HG03558 (cell line): Measurements from ENCODE around the gene FNDC3A.

Experiments used
- ATAC-seq: cut with Tn5 transposase; IDR thresholded peaks from one replicate; pipeline ENCODE4 v1.9.1; 2021; ENCODE audit warnings: moderate number of reproducible peaks; ENCODE audit not compliant: unreplicated experiment; ENCODE audit errors: extremely low read depth

The FNDC3A gene

GRCh38 chr13:48975856-48976575 lies at the start of gene FNDC3A:
FNDC3A (plus strand) TSS chr13:48975912; CDS start chr13:49006191, 30,279 bp downstream.
- ATAC-seq = peak; percentile 38

GRCh38 chr13:48928757-48929430 lies 46.8 kb upstream of the FNDC3A start:
- ATAC-seq = no peak

GRCh38 chr13:48930918-48931317 lies 44.8 kb upstream of the FNDC3A start:
- no peak for ATAC-seq

GRCh38 chr13:48938308-48938943 lies 37.3 kb upstream of the FNDC3A start:
- no peak for ATAC-seq

GRCh38 chr13:48939728-48940127 lies 36.0 kb upstream of the FNDC3A start:
- no peak for ATAC-seq

DNA sequence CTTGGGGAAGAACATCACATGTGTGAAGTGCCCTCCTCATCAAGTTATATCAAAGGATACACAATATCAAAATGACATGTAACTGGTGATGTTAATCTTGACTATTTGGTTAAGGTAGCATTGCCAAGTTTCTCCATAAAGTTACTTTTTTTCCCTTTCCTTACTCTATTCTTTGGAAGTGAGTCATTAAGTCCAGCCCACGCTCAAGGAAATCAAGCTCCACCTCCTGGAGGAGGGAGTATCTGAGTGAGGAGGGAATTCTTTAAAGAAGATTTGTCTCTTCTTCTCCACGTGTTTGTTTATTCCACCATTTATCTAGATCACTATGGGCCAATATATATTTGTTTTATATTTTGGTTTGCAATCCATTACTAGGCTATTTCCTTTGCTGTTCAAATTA lies 33.6 kb upstream of the FNDC3A start:
- ATAC-seq = no peak

DNA sequence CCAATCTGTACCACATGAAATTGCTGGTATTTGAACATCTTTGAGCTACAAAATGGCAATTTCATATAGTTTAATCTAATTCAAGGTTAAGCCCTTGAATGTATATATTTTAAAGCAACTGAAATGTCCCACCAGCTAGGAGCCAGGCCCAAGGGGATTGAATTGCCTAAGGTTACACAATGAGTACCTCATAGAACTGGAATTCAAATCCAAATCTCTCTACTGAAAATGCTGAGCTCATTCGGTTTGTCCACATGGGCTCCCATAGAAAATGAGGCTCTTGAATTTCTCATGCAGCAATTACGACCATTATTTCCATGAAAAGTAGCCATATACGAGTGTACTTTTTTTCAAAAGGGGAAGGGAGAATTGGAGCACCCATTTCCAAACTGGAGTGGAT lies 31.5 kb upstream of the FNDC3A start:
- ATAC-seq = no peak

DNA sequence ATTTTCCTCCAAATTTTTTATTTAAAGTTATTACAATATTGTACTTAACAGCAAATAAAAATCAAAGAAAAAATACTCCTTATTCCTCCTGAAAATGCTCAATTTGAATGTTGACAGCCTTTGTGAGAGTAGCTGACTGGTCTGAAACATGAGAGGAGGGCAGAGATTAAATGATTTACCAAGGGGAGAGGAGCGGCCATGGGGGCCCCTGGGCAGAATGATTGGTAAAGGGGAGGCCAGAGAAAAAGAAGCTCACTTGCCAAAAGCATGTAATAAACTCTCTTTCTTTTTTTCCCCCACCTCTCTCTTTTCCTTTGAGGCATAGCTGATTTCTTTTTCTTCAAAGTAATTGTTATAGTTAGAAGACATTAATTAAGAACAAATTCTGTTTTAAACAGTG lies 30.1 kb upstream of the FNDC3A start:
- no peak for ATAC-seq

GRCh38 chr13:48946163-48946562 lies 29.5 kb upstream of the FNDC3A start:
- ATAC-seq = no peak

DNA sequence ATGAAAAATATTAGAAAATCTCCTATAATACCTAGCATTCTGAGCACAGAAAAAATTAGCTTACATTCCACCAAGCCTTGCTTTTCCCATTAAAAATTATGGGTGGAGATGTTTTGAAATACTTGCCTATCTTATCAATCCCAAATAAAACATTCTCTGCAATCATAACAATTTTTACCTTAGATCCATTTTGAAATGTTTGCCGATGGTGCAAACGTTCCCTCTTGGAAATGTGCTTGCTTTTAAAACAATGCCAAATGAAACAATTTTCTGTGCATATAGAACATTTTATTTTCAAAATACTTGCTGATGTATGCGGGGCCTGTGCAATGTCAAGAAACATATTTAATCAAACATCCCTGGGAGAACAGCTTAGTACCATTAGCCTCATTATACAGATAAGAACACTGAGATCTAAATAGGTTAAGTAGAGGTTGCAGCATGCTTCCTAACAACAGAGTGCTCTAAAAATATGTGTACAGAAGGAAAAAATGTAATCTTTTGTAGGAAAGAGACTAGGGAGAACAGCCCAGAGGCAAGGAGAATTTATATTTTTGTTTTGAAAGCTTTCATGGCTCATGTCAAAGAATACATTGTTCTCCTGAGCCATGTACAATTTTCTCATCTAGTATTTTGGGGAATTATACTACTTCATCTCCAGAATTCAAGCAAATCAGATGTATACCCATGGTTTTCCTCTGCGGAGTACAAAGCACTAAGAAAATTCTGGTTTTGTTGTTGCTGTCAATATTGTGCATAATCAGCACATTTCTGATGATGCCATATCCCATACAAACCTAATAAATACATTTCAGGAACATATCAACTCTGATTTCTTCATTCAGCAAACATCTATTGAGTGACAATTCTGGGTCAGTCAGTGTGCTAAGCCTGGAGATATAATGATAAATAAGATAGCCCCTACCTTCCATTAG lies 25.9 kb upstream of the FNDC3A start:
- no peak for ATAC-seq

DNA sequence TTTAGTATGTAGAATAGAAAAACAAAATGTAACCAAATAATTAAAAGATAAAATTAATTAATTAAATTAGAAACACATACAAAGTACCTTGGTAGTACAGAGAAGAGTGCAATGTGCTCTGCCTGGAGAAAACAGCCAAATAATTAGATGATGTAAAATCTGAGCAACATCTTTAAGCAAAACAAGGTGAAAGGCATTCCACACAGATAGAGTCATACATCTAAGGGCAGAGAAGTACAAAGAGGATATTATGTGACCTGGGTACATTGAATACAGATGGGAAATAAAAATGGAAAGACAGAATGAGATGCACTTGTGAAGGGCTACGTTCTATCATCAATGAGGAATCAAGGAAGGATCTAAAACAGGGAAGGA lies 25.2 kb upstream of the FNDC3A start:
- ATAC-seq = no peak

- no peak for ATAC-seq
These were observed 21.6 kb upstream of the FNDC3A start for GRCh38 chr13:48954081-48954480.

DNA sequence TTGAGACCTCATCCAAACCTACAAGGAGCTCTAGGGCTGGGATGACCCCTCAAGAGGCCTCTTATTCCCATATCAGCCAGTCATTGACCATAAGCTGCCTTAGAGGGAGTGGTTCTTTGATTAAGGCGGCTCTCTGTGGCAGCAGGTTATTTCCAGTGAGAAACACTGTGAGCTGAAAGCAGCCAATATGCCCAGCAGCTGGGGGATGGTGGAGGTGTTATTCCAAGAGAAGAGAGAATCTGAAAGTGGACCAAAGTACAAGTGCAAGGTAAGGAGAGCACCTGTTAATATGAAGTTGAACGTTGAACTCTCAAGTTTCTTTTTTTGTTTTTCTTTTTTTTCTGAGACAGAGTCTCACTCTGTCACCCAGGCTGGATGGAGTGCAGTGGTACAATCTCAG lies 20.2 kb upstream of the FNDC3A start:
- no peak for ATAC-seq

GRCh38 chr13:48961379-48961778 lies 14.3 kb upstream of the FNDC3A start:
- ATAC-seq = no peak

DNA sequence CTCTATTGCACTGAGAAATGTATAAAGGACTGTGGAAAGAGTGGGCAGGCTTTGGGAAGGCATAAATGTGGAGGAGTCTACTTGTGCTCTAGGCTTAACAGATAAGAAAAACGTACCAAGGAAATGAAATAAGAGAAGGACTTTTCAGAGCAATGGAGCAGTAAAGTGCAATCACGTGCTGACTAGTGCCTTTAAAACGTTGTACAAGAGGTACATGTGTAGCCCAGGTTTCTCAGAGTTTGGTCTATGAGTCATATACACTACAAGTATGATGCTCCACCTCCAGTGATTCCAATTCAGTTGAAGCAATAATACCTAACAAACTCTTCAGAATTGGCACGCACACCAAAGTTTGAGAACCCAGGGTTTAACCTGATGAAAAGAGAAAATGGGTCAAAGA lies 13.4 kb upstream of the FNDC3A start:
- no peak for ATAC-seq

DNA sequence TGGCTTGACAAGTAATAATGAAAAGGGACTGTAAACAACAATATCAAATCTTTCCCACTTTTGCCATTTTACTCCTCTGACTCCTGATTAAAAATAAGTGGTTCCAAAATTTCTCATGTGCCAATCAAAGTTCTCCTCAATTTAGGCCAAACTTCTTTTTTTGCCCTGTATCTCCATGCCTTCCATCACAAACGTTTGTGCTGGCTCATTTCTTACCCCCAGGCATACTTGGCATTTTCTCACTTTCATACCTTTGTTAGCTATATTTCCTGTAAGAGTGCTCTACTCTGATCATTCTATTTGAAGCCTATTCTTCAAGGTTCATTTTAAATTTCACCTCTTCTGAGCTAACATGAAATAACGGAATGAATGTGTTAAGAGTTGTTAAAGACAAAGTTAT lies 10.0 kb upstream of the FNDC3A start:
- no peak for ATAC-seq

DNA sequence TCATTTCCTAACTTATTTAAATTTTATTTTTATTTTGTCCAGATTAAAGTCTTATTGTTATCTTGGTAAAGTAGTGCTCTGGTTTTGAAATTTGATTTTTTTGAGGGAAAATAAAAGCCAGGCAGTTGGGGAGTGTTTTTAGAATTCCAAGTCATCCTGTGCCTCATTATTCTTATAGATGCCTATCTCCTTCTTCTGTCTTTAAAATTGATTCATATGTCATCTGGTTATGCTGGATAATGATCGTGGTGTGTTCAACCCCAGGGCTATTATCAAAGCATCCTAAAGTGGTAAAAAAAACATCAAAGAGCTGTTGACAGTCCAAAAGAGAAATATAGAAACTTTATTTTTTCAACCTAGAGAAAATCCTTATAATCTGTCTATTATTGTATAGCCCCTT lies 6.0 kb upstream of the FNDC3A start:
- ATAC-seq = no peak

DNA sequence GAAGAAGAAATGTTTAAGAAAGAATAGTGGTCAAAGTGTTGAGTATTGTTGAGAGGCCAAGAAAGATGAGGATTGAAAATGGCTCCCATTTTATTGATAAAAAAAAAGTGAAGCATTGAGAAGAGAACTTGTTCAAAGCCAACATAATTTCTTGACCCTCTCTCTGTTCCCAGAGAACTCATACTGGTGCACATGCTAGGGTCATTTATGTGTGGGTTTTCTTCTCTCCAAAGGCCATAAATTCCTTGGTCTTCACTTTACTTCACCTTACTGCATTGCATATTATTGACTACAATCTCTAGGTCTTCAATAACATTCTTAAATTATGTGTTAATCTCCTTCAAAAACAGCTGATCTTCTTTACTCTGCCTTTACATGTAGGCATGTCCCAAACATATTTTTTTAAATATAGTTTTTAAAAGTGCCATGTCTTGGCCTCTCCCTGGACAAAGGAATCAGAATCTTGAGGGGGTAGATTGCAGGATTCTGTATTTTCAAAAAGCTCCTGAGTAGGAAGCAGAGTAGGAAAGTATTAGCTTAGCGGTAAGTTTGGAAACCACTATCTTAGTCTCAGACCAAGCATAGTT lies 1.8 kb upstream of the FNDC3A start:
- no peak for ATAC-seq

DNA sequence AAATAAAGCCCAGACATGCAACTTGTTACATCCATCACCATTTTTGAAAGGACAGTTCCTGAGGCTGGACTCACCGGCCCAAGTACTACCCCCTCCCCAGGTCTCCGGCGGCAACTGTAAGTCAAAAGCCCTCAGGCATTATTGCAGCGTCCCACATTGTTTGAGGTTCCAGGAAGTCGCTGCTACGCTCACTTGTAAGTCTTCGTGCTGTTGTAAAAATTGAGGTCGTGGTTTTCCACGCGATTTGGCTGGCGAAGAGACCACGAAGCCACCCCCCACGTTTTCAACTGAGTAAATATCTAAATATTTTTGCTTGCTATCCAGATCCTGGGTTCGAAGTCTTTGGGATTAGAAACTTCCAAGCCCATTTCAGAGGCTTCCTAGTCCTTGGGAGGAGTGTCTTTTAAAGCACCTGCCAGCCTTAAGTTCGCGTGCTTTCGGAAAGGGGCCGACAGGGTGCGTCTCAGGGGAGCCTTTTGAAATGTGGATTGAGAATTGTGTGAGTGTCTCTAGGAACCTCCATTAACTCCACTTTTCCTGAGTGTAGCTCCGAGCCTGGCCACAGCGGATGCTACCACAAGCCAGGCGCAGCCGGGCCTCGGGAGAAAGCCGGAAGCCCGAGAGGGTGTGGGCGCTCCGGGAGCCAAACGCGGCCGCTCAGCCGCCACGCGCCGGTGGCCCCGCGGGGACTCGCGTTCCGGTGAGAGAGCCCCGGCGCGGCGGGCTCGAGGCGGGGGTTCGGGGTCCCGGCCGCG lies 434 bp upstream of the FNDC3A start:
- peak; percentile 4 for ATAC-seq
